ENCODE results near the gene FALEC. TPM values are rescaled to one million over a fixed set of nuclear protein-coding genes. Genes with fewer than 3 reads are reported as not detected.
A peak's percentile ranks its signal among the peaks of the same experiment; 100 is the strongest.

FALEC gene
- total and polyA plus RNA-seq, 9 of the 15 experiments (the other 6 are each of a cell fraction or from before 2014, with no cell fraction given), result 0.15 to 1.8 (median 0.53) TPM; not detected in 5

DNA sequence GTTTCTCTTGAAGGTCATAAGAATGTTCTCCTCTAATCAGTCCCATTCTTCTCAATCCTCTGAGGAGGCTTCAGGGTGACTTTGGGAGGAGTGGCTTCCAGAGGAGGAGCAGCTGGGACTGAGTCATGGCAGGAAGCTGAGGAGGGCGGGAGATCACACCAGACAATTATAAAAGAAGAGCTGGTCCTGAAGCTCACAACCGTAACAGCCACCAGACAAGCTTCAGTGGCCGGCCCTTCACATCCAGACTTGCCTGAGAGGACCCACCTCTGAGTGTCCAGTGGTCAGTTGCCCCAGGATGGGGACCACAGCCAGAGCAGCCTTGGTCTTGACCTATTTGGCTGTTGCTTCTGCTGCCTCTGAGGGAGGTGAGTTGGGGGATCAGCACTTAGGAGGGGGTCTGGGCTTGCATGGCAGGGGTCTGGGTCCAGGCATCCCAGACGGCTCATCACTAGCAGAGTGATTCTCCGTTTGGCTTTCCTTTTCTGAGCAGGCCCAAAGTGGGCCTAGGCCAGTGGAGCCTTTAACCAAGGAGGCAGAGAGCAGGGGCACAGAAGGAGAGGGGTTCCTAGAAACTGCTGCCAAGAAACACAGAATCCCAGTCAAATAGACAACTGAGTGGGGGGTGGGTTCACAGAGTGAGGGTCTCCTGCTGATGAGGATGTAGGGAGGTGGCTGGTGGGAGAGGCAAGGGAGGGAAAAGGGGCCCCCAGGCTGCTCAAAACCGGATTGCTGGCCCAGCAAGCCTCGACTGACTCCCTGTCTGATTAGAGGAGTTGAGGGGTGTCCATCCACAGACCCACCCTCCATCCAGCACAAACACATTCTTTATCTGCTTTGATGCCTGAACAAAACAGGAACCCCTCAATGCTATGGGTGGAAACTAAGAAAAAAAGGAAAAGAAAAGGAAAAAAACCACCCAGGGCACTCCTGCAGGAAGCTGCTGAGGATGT, 7.4 kb upstream of the FALEC start, which contains the start of gene ECM1 (continued):
- TF ChIP-seq ZNF431 (CRISPR knock-in tag; IDR thresholded peaks at IDR 0.05), result no peak
- TF ChIP-seq FIP1L1 (IDR thresholded peaks at IDR 0.05; ENCODE audit: low read depth, low read length, poor library complexity, severe bottlenecking), result no peak
- TF ChIP-seq MBD2 (IDR thresholded peaks at IDR 0.05; ENCODE audit: borderline replicate concordance, low read depth), result no peak
- peak in 1 of 2 experiments; percentile 56; a peak in 1 of 4 replicates for TF ChIP-seq TBL1XR1 (IDR thresholded peaks at IDR 0.05; ENCODE audit: low read length in 2 of 2)
- no peak for TF ChIP-seq TARDBP (IDR thresholded peaks at IDR 0.05)
- no peak for TF ChIP-seq SRF (CRISPR knock-in tag; IDR thresholded peaks at IDR 0.05)
- TF ChIP-seq, protein P1, sequence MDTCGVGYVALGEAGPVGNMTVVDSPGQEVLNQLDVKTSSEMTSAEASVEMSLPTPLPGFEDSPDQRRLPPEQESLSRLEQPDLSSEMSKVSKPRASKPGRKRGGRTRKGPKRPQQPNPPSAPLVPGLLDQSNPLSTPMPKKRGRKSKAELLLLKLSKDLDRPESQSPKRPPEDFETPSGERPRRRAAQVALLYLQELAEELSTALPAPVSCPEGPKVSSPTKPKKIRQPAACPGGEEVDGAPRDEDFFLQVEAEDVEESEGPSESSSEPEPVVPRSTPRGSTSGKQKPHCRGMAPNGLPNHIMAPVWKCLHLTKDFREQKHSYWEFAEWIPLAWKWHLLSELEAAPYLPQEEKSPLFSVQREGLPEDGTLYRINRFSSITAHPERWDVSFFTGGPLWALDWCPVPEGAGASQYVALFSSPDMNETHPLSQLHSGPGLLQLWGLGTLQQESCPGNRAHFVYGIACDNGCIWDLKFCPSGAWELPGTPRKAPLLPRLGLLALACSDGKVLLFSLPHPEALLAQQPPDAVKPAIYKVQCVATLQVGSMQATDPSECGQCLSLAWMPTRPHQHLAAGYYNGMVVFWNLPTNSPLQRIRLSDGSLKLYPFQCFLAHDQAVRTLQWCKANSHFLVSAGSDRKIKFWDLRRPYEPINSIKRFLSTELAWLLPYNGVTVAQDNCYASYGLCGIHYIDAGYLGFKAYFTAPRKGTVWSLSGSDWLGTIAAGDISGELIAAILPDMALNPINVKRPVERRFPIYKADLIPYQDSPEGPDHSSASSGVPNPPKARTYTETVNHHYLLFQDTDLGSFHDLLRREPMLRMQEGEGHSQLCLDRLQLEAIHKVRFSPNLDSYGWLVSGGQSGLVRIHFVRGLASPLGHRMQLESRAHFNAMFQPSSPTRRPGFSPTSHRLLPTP (IDR thresholded peaks at IDR 0.05; ENCODE audit: borderline replicate concordance, extremely low read depth, insufficient read length), result no peak
- TF ChIP-seq SAFB2 (IDR thresholded peaks at IDR 0.05; ENCODE audit: borderline replicate concordance, low read depth, low read length, severe bottlenecking), result no peak
- no peak for TF ChIP-seq ZNF253 (CRISPR knock-in tag; conservative IDR thresholded peaks at IDR 0.05)
- TF ChIP-seq ARHGAP35 (IDR thresholded peaks at IDR 0.05; ENCODE audit: partially characterized antibody), result no peak
- 0 out of 2 replicates have a peak, but pooled peaks have one; percentile 32 for TF ChIP-seq ZC3H11A (IDR thresholded peaks at IDR 0.05; ENCODE audit: low read depth, low read length)
- TF ChIP-seq FOXK1 (CRISPR knock-in tag; IDR thresholded peaks at IDR 0.05; ENCODE audit: borderline replicate concordance), result no peak
- TF ChIP-seq CTBP1 (IDR thresholded peaks at IDR 0.05; ENCODE audit: borderline replicate concordance), result peak; percentile 50; the same call in 1 of the 2 replicates
- no peak for TF ChIP-seq NR4A1 (CRISPR knock-in tag; IDR thresholded peaks at IDR 0.05)
- TF ChIP-seq NR4A1 (tag; IDR thresholded peaks at IDR 0.05), result peak; percentile 59; the same call in 1 of the 2 replicates
- TF ChIP-seq ZFP30 (CRISPR knock-in tag; IDR thresholded peaks at IDR 0.05; ENCODE audit: borderline replicate concordance), result no peak
- no peak for TF ChIP-seq NCOA6 (IDR thresholded peaks at IDR 0.05)
- peak; percentile 74 for TF ChIP-seq DPF2 (IDR thresholded peaks at IDR 0.05)

All from K562 (cell line).